KBM-7 (cell line): ENCODE measurements around the gene CAMK2D.

Experiments
- DNase-seq: peaks from one replicate; pipeline ENCODE4 v3.0.0-alpha.2; 2015
- in situ Hi-C: fragments of 300-500 bp; cut with MboI; formaldehyde crosslinking; loops from 2 replicates; pipeline ENCODE4 v1.14.3; 2020; ENCODE audit warnings: low sequenced_read_pairs, low pct_unique_long_range_greater_than_20kb, mixed read lengths

Gene CAMK2D

DNA sequence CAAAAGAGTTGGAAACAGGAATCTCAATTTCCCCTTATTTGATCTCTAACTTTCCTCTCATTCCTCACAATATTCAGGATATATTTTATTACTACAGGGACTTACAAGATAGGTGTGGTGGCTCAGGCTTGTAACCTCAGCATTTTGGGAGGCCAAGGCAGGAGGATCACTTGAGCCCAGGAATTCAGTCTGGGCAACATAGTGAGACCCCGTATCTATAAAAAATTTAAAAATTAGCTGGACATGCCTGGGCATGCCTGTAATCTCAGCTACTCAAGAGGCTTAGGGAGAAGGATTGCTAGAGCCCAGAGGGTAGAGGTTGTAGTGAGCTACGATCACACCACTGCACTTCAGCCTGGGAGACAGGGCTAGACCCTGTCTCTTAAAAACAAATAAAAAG, 200.4 kb downstream of the CAMK2D start:
- DNase-seq = no peak
- in situ Hi-C loops = no loop called here

DNA sequence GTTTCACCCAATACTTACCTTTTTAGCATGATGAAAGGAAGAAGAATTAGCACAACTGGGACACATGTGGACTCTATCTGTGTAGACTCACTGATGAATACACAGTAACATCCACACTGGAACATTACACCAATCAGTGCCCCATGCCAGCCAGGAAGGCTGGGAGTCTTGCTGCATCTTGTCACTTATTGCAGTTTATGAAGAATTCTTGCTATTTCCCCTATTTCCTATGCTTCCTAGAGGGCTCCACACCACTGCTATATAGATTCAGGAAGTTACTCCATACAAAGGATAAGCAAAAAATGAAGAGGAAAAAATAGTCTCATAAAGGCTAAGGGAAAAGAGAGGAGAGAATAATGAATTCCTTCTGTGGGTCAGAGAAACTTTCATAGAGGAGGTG, 201.0 kb downstream of the CAMK2D start:
- in situ Hi-C loops = no loop called here
- no peak for DNase-seq

DNA sequence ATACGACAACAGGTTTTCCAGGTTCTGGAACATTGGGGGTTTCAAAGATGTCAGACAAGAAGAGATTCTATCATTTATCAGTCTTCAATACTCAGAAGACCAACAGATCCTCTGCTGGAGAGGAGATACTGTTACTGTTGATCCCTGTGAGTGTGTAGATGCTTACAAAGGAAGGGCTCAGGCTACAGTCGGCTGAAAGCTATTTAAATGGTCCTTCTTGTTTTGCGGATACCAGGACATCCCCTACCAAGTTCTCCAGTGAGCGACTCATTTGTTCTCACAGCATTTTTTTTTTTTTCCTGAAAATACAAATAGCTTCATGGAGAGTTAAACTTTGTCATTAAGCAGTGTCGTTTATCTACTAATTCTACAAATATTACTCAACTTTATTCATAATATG, 201.6 kb downstream of the CAMK2D start:
- in situ Hi-C loops = no loop called here
- no peak for DNase-seq

DNA sequence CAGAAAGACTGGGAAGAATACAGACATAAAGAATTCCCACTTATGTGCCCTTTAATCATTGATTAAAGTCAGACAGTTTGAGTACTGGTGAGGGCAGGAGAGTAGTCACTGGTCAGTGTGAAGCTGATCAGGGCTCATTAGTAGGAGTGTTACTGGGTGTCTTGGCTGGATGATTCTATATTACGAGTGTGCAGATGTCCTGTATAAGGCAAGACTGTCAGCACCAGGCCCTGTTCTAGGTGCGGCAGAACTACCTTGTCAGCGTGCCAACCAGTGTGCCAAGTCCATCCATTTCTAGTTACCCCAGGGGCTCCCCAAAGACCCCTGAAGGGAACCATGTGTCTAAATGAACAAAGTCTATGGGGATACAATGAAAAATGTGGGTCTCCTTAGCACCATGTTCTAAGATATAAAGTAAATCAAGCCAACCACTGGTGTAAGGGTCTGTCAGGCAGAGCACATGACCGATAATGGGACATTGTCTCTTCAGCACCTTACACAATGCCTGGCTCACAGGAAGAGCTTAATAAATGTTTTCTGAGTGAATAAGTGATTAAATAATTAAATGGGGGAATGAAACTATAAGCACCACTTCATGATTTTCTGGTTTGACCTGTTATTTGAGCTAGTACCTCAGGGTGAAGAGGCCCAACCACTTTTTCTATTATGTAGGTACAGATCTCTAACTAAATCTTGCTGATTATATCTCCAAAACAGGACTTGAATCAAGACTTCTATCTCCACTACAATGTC, 205.0 kb downstream of the CAMK2D start:
- no peak for DNase-seq
- in situ Hi-C loops = no loop called here

DNA sequence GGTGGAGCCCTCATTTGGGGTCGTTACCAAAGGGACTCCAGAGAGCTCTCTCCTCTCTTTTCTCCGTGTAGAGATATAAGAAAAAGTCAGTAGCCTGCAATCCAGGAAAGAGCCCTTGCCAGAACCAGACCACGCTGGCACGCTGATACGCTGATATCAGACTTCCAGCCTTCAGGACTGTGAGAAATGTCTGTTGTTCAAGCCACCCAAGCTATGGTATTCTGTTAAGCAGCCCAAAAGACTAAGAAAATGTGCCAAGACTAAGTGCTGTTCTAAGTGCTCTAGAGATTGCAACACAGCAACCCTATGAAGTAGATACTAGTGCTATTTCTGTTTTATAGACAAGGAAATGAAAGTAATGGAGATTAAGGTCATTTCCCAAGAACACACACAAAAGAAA, 205.7 kb downstream of the CAMK2D start:
- in situ Hi-C loops = no loop called here
- no peak for DNase-seq

DNA sequence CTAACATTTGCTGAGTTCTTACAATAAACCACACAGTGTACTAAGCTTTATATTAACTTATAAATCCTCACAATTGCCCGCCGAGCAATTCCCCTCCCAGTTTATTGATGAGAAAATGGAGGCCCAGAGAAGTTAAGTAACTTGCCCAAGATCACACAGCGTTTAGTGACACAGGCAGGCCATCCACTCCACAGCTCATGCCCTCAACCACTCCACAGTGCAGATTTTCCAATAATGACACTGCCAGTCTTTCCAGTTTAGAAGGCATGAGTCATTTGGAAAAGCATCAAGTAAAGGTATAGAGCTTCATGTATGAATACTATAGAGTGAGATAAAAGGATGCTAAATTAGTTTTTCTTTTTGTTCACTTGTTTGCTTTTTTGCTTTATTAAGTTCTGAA, 208.5 kb downstream of the CAMK2D start:
- in situ Hi-C loops = no loop called here
- DNase-seq = no peak

DNA sequence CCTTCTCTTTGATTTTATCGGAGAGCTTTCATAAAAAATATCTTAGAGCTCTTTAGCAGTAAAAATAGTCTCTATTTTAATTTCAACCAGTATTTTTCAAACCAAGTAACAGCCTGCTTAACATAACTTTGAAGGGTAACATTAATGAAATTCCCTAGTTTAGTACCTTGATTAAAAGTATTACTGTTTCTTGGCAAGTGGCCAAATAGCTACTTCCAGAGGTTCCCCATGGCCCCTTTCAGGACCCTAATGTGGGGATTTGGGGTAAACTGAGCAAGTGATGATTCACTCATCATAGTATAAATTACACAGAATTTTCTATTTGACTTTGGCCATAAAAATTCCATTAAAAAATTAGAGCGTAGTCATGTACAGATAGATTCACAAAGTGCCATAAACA, 211.0 kb downstream of the CAMK2D start:
- DNase-seq = no peak
- in situ Hi-C loops = no loop called here

DNA sequence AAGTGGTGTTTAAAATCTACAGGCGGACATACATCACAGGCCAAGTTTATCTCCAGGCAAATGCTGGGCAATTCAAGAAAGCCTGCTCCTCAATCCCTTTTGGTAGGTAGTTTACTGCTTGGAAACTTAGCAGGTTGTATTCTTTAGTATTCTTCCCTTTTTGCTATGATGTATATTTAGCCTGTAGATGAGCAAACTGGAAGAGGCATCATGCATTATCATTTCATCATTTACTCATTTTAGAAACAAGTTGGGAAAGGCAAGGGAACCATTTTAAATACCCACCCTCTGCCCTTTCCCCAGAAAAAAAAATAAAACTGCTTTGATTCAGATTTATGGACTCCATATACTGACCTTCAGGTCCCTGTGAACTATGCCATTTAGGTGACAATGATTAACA, 213.2 kb downstream of the CAMK2D start:
- no peak for DNase-seq
- in situ Hi-C loops = no loop called here

DNA sequence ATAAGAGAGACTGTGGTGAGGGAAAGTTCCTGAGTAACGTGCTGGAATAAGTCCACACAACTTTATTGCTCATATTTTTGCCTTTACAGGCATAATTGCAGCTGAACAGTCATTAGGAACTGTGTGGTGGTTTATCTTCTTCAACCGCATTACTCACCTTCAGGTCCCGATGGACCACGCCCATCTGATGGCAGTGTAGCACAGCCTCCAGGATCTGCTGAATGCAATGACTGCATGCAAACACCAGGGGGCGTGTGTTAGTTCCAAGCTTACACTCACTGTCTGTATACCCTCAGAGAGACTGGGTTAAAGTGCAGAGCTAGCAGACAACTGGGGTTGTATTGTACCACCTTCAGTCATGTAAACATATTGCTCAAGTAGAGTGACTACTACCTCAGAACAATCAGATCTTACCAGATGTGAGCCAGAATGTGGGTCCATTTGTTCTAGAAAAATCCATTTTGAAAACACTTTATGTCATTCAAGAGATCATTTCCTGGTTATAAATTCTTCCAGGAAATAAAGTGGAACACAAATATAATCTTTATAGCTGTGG, 214.0 kb downstream of the CAMK2D start:
- in situ Hi-C loops = no loop called here
- peak; percentile 84 for DNase-seq

DNA sequence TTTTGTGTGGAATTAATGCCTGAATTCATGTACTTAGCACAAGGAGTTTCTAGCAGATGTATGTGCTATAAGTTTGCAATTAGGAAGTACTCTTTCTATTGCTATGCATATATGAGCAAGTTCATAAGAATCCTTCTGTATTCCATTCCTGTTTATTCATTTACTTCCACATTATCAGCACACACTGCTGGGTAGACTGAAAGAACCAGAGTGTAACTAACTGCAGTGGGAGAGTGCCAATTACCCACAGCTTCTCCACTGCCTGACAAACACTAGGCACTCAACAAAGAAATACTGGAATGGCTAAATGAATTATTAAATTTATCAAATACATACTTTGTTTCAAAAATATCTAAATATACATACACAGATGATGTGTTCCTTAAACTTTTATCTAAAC, 219.6 kb downstream of the CAMK2D start:
- no peak for DNase-seq
- in situ Hi-C loops = no loop called here

DNA sequence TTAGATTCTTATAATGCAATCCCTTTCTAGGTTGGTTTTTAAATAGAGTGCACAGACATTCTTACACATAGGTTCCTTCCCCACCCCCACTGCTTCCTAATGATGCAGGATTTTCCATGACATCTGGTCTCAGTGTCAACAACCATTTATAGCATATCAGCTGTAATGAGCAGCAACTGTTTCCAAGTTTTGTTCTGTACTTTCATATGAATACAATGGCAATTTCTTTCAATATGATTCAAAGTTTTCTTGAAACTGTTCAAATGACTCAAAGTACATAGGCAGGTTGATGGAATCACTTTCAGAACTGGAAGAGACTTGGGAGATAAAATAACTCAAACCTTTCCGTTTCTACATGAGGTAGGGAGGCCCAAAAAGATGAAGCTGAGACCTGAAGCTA, 220.7 kb downstream of the CAMK2D start:
- in situ Hi-C loops = no loop called here
- DNase-seq = no peak

DNA sequence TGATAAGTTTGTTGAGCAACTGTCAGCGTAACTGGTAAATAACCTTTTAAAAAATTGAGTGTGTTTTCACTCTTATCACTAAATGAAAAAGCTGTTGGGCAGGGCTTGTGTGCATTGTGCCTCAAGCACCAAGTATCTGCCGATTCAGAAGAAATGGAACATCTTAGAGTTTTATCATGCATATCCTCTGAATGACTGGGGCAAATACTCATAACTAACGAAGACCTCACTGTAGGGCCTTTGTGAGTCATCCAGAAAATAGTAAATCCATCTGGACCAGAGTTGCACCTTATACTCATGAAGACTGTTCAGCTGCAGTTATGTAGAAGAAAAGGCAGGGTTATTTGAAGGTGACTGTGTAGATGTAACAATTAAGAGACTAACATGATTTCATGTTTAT, 222.1 kb downstream of the CAMK2D start:
- in situ Hi-C loops = no loop called here
- DNase-seq = no peak

DNA sequence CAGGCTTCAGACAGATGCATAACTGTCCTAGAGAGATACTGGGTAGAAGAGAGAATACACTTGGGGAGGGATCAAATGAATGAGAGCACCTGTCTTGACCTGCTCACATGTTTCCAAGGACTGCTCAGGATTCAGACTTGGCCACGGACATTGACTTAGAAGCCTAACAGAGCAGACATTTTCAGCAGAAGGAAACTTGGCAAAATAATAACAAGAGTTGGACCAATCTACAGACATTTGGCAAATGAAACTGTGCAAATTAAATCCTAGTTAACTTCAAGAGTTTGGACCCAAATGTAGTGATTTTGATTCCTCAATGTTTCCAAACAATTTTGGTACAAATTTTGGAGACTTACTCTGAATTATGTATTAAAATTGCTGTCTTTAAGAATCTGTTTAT, 223.9 kb downstream of the CAMK2D start:
- no peak for DNase-seq
- in situ Hi-C loops = no loop called here

DNA sequence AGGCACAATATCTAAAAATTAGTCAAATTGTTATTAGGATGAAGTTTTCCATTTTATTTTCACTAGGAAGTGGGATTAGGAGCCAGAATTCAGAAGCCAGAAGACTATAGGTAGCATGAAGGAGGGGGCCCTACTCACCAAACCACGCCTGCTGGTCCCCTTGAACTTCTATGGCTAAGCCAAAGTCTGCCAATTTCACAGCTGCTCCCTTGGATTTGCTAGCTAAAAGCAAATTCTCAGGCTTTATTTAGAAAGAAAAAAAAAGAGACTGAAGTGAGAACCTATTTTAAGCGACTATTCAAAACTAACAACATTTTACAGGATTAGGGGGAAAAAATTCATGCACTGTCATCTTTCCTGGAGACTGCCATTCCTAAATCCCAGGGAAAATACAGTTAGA, 224.3 kb downstream of the CAMK2D start:
- no peak for DNase-seq
- in situ Hi-C loops = no loop called here

DNA sequence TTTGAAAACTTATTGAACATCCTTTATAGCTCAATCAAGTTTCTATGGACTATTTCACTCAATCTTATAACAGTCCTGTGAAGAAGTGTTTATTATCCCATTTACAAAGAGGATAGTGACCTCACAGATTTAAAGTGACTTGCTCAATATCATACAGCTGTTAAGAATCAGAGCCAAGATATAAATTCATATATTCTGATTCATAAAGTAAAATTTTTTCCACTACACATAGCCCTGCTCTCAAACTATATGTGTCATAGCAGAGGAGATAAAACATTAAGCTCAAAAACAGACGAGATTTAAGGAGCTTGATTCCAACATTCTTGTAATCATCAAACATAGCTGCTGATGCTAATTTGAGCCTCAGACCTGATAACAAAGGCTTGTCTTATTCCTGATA, 226.8 kb downstream of the CAMK2D start:
- in situ Hi-C loops = no loop called here
- DNase-seq = no peak

DNA sequence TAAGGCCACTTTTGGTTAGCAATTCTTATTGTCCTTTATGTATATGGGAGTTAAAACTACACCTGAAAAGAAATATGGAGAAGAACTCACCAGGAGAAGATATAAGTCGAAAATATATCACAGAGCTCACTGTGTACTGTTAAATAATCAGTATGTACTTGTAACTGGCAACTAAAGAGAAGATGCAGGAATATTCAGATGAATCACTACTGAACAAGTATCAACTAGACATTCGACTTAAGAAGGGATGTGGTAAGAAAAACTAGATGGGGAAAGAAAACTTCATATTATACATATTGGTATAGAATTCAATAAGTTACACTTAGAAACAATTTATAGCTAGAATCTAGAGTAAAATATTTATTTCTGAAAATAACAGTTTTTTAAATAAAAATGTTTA, 230.0 kb downstream of the CAMK2D start:
- in situ Hi-C loops = no loop called here
- DNase-seq = no peak

DNA sequence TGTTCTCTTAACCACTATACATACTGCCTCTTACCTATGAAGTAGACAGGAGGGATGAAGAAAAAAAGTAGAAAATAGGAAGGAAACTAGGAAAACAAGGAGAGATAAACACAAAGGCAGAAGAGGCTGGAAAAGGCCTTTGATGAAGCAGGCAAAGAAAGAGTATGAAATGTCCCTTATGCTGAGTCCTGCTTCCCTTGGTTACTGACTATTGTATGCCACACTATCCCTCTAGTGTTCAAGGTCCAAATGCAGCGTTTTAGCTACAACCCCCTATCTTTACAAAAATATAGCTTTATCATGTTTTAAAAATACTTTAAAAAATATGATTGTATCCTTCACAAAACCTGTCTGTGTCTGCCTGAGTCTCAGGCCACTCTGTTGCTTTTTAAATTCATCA, 233.1 kb downstream of the CAMK2D start:
- in situ Hi-C loops = no loop called here
- DNase-seq = no peak

DNA sequence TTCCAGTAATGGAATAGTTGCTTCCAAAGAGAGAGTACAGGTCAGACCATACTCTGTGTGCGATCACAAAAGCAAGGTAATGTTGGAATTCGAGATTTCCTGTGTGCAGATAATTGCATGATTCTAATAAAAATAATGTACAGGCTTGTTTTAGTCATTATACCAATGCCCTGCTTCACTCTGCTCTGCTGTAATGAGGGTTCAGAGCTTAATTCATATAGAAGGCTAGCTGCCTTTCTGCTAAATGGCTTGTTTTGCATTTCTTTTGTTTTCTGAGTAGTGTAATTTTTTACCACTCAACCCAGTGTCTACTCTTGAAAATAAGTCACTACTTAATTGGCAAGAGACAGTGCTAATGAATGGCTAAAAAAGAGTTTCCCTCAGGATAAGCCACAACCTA, 236.0 kb downstream of the CAMK2D start:
- no peak for DNase-seq
- in situ Hi-C loops = no loop called here

DNA sequence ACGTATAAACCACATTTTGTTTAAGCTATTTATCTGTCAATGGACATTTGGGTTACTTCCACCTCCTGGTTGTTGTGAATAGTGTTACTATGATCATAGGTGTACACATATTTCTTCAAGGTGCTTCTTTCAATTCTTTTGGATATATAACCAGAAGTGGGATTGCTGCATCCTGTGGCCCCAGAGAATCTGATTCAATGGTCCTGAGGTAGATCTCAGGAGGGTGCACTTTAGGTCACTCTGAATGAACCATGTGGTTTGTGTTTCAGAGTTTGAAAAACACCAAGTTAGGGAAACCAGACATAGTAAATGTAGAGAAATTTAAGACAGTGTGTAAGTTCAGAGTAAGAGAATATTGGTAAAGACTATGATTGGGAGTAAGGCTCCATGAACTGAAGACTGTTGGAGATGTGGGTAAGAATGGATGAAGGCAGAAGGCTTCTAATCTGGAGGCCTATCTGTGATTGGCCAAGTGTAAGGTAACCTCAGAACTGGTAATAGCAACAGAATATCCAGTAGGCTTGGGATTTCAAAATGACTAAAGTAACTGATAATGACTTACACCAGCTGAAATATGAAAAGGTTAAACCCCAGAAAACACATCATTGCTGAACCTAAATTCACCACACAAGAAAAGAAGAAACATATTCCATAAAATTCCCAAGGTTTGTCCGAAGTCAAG, 236.9 kb downstream of the CAMK2D start:
- no peak for DNase-seq
- in situ Hi-C loops = no loop called here

DNA sequence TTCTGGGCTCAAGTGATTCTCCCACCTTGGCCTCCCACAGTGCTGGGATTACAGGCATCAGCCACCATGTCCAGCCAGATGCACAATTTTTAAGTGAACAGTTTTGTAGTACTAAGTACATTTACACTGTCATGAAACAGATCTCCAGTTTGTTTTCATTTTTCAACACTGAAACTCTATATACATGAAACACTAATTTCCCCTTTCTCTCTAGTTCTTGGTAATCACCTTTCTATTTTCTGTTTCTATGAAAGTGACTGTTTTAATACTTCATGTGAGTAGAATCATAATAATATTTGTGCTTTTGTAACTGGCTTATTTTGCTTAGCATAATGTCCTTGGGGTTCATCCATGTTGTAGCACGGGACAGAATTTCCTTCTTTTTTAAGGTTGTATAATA, 237.4 kb downstream of the CAMK2D start:
- in situ Hi-C loops = no loop called here
- DNase-seq = no peak

DNA sequence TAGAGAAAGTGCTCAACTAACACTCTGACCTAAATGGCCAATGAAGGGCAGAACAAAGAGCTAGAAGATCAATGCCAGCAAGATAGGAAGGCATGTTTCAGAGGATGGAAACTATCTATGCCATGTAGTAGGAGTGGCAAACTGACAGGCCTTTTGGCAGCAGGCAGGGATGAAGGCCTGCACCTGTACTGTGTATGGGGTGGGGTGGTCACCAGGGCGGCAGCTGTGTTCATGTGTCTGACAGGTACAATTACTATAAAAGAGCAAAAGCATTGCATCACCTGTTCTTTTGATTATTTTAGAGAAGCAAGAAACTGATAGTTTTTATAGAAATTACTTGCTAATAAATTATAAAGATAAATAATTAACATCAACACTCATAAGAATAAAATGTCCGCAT, 239.1 kb downstream of the CAMK2D start:
- in situ Hi-C loops = no loop called here
- no peak for DNase-seq
